H9 (cell line): Measurements from ENCODE around the gene SCOC. TPM values are rescaled to one million over a fixed set of nuclear protein-coding genes. Genes with fewer than 3 reads are reported as not detected.

Experiments used
- DNase-seq: peaks from one replicate; pipeline ENCODE4 v3.0.0-alpha.2; 2017
- H2AFZ ChIP-seq: one replicate; pipeline ENCODE4 v1.6.1; 2013; ENCODE audit warnings: mild to moderate bottlenecking, low read length, control low read depth, moderate library complexity
- H2AK5ac ChIP-seq: 2 replicates; pipeline ENCODE4 v1.6.1; 2013; ENCODE audit warnings: low read length, control low read depth, mixed read lengths; ENCODE audit not compliant: insufficient read length
- H2BK120ac ChIP-seq: one replicate; pipeline ENCODE4 v1.6.1; 2013; ENCODE audit warnings: low read depth, mild to moderate bottlenecking, low read length, control low read depth, inconsistent platforms; ENCODE audit not compliant: poor library complexity, severe bottlenecking
- H2BK12ac ChIP-seq: 2 replicates; pipeline ENCODE4 v1.6.1; 2013; ENCODE audit warnings: low read length, control low read depth, mixed read lengths, low read depth; ENCODE audit not compliant: insufficient read length
- H2BK15ac ChIP-seq: 2 replicates; pipeline ENCODE4 v1.6.1; 2013; ENCODE audit warnings: low read depth, low read length, control low read depth
- H2BK20ac ChIP-seq: one replicate; pipeline ENCODE4 v1.6.1; 2013; ENCODE audit warnings: low read depth, mild to moderate bottlenecking, low read length, control low read depth, inconsistent platforms; ENCODE audit not compliant: poor library complexity, severe bottlenecking
- H2BK5ac ChIP-seq: 2 replicates; pipeline ENCODE4 v1.6.1; 2013; ENCODE audit warnings: low read length, control low read depth, mixed read lengths; ENCODE audit not compliant: insufficient read length
- H3K14ac ChIP-seq: 2 replicates; pipeline ENCODE4 v1.6.1; 2013; ENCODE audit warnings: low read length, control low read depth; ENCODE audit not compliant: insufficient read depth
- H3K18ac ChIP-seq: 2 replicates; pipeline ENCODE4 v1.6.1; 2013; ENCODE audit warnings: low read depth, mild to moderate bottlenecking, mixed read lengths, low read length, control low read depth; ENCODE audit not compliant: insufficient read length
- H3K23ac ChIP-seq: 2 replicates; pipeline ENCODE4 v1.6.1; 2013; ENCODE audit warnings: low read length, control low read depth, mixed read lengths, low read depth; ENCODE audit not compliant: insufficient read length
- H3K23me2 ChIP-seq: 2 replicates; pipeline ENCODE4 v1.6.1; 2013; ENCODE audit warnings: low read depth, mild to moderate bottlenecking, mixed read lengths, low read length, control low read depth; ENCODE audit not compliant: insufficient read length, poor library complexity, severe bottlenecking
- H3K27ac ChIP-seq: 2 replicates; pipeline ENCODE4 v1.5.1; 2013; ENCODE audit warnings: low read length, control low read depth, mixed read lengths, low read depth; ENCODE audit not compliant: insufficient read length
- H3K27me3 ChIP-seq: 2 replicates; pipeline ENCODE4 v1.6.1; 2013; ENCODE audit warnings: low read length, control low read depth, inconsistent platforms; ENCODE audit not compliant: insufficient read depth
- H3K4ac ChIP-seq: 2 replicates; pipeline ENCODE4 v1.6.1; 2013; ENCODE audit warnings: low read depth, mild to moderate bottlenecking, control low read depth, inconsistent platforms, low read length, moderate library complexity
- H3K4me1 ChIP-seq: 2 replicates; pipeline ENCODE4 v1.6.1; 2013; ENCODE audit warnings: low read length, control low read depth, inconsistent platforms; ENCODE audit not compliant: insufficient read depth
- H3K4me2 ChIP-seq: 2 replicates; pipeline ENCODE4 v1.6.1; 2013; ENCODE audit warnings: low read length, control low read depth, mixed read lengths; ENCODE audit not compliant: insufficient read length, insufficient read depth
- H3K56ac ChIP-seq: 2 replicates; pipeline ENCODE4 v1.6.1; 2013; ENCODE audit warnings: low read depth, mild to moderate bottlenecking, mixed read lengths, low read length, control low read depth; ENCODE audit not compliant: insufficient read length
- H3K79me1 ChIP-seq: 2 replicates; pipeline ENCODE4 v1.6.1; 2013; ENCODE audit warnings: low read depth, mild to moderate bottlenecking, moderate library complexity, low read length, control low read depth, inconsistent platforms; ENCODE audit not compliant: insufficient read depth, poor library complexity, severe bottlenecking
- H3K79me2 ChIP-seq: 2 replicates; pipeline ENCODE4 v1.6.1; 2013; ENCODE audit warnings: low read length, control low read depth, inconsistent platforms; ENCODE audit not compliant: insufficient read depth
- H3K9ac ChIP-seq: 2 replicates; pipeline ENCODE4 v1.6.1; 2013; ENCODE audit warnings: low read length, control low read depth, mixed read lengths; ENCODE audit not compliant: insufficient read length; ENCODE audit errors: extremely low read depth
- H3K9me3 ChIP-seq: one replicate; pipeline ENCODE4 v1.6.1; 2013; ENCODE audit warnings: low read depth, low read length, inconsistent platforms; ENCODE audit not compliant: control insufficient read depth
- H3T11ph ChIP-seq: one replicate; pipeline ENCODE4 v1.6.1; 2013; ENCODE audit warnings: mild to moderate bottlenecking, low read length, control low read depth, inconsistent platforms
- H4K20me1 ChIP-seq: one replicate; pipeline ENCODE4 v1.6.1; 2013; ENCODE audit not compliant: control insufficient read depth, insufficient read length, insufficient read depth
- H4K5ac ChIP-seq: 2 replicates; pipeline ENCODE4 v1.6.1; 2013; ENCODE audit warnings: low read depth, mild to moderate bottlenecking, mixed read lengths, low read length, control low read depth; ENCODE audit not compliant: insufficient read length
- H4K8ac ChIP-seq: replicated peaks from 2 replicates; pipeline ENCODE4 v1.6.1; 2013; ENCODE audit warnings: low read length, control low read depth, mixed read lengths, low read depth; ENCODE audit not compliant: insufficient read length
- H4K91ac ChIP-seq: 2 replicates; pipeline ENCODE4 v1.6.1; 2013; ENCODE audit warnings: low read depth, mild to moderate bottlenecking, moderate library complexity, mixed read lengths, low read length, control low read depth; ENCODE audit not compliant: insufficient read length
- H3K27ac Mint-ChIP-seq, 3 experiments: 2 replicates in 2 of 3; 3 replicates in 1 of 3; pipeline ENCODE4 v1.8.0; 2020 to 2021; ENCODE audit warnings: mixed read lengths in 3 of 3, mild to moderate bottlenecking in 1 of 3, moderate library complexity in 1 of 3
- H3K27me3 Mint-ChIP-seq: 2 replicates; pipeline ENCODE4 v1.8.0; 2021; ENCODE audit warnings: low read depth, mild to moderate bottlenecking, moderate library complexity, mixed read lengths
- H3K36me3 Mint-ChIP-seq, 3 experiments: 2 replicates in 2 of 3; 3 replicates in 1 of 3; pipeline ENCODE4 v1.8.0; 2020 to 2021; ENCODE audit warnings: low read depth in 3 of 3, mixed read lengths in 3 of 3; ENCODE audit not compliant: insufficient read depth in 1 of 3
- H3K4me1 Mint-ChIP-seq, 2 experiments: 2 replicates each; pipeline ENCODE4 v1.8.0; 2020; ENCODE audit warnings: mixed read lengths in 2 of 2
- H3K4me3 Mint-ChIP-seq, 2 experiments: 2 replicates in 1 of 2; 3 replicates in 1 of 2; pipeline ENCODE4 v1.8.0; 2020 to 2021; ENCODE audit warnings: mild to moderate bottlenecking in 2 of 2, mixed read lengths in 2 of 2, moderate library complexity in 1 of 2
- H3K9me3 Mint-ChIP-seq, 2 experiments: 2 replicates in 1 of 2; 3 replicates in 1 of 2; pipeline ENCODE4 v1.8.0; 2020; ENCODE audit warnings: mild to moderate bottlenecking in 2 of 2, mixed read lengths in 2 of 2, moderate library complexity in 1 of 2
- WGBS: extraction: QIAGEN DNeasy Blood & Tissue Kit; methylation state at CpG from one replicate; pipeline ENCODE4 v1.1.7; 2013; ENCODE audit warnings: missing lambda C conversion rate, low lambda C conversion rate, mixed read lengths; ENCODE audit not compliant: insufficient read length; ENCODE audit errors: extremely low coverage; 5-methylcytosine and 5-hydroxymethylcytosine counted together
- total RNA-seq: library from RNA; stranded (reverse); gene quantifications from 2 replicates; pipeline ENCODE4 v1.2.1, GENCODE V29; 2021
- TF ChIP-seq, protein P1 (sequence below): fragments of 200-600 bp; sonication (generic); conservative IDR thresholded peaks from 3 replicates; pipeline ENCODE4 v1.8.0; 2021; ENCODE audit warnings: antibody characterized with exemption, mild to moderate bottlenecking

The SCOC gene
- total RNA-seq, 1 experiment from 2014 or later = 29.4 TPM

DNA sequence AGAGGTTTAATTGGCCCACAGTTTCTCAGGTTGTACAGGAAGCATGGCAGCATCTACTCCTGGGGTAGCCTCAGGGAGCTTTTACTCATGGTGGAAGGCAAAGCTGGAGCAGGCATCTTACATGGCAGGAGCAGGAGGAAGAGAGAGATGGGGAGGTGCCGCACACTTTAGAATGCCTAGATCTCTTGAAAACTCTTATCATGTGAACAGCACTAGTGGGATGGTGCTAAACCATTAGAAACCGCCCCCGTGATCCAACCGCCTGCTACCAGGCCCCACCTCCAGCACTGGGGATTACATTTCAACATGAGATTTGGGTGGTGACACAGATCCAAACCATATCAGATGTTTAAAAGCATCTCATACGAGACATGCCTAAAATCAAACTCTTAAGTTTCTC is 41.6 kb upstream of the SCOC start:
- H2BK15ac ChIP-seq = no peak overlapping the region
- H3K4me2 ChIP-seq = no peak overlapping the region
- H3K23ac ChIP-seq = no peak overlapping the region
- H4K8ac ChIP-seq = no peak overlapping the region
- Mint-ChIP-seq H3K9me3 (no peaks in the 10 kb centered on the region; a peak in 1 of 5 replicates), H3K27ac (no peak overlapping the region), H3K4me3 (no peak overlapping the region), H3K4me1 (no peaks in the 10 kb centered on the region; a peak in 1 of 4 replicates), H3K27me3 (peaks cover 2% of the 10 kb centered on the region), H3K36me3 (no peaks in the 10 kb centered on the region)
- no peak overlapping the region for H3K14ac ChIP-seq
- H2AFZ ChIP-seq = no peak overlapping the region
- H3K27me3 ChIP-seq = no peaks in the 10 kb centered on the region
- H4K91ac ChIP-seq = no peak overlapping the region
- no peak overlapping the region for H2AK5ac ChIP-seq
- H2BK120ac ChIP-seq = no peak overlapping the region
- no peaks in the 10 kb centered on the region for H3K23me2 ChIP-seq
- H3T11ph ChIP-seq = no peak overlapping the region
- H3K79me1 ChIP-seq = no peaks in the 10 kb centered on the region
- H2BK12ac ChIP-seq = no peak overlapping the region
- no peak overlapping the region for H3K18ac ChIP-seq
- no peaks in the 10 kb centered on the region for H4K20me1 ChIP-seq
- no peaks in the 10 kb centered on the region for H3K4me1 ChIP-seq
- no peak overlapping the region for H3K4ac ChIP-seq
- H4K5ac ChIP-seq = no peak overlapping the region
- no peak overlapping the region for H3K56ac ChIP-seq
- no peak for DNase-seq
- no peak overlapping the region for H2BK5ac ChIP-seq
- no CpG with 5 or more reads among the region's 5 CpGs for WGBS
- H3K9me3 ChIP-seq = no peaks in the 10 kb centered on the region
- no peak overlapping the region for H3K27ac ChIP-seq
- H3K9ac ChIP-seq = no peak overlapping the region
- H3K79me2 ChIP-seq = no peaks in the 10 kb centered on the region
- no peak overlapping the region for H2BK20ac ChIP-seq
- TF ChIP-seq, protein P1, sequence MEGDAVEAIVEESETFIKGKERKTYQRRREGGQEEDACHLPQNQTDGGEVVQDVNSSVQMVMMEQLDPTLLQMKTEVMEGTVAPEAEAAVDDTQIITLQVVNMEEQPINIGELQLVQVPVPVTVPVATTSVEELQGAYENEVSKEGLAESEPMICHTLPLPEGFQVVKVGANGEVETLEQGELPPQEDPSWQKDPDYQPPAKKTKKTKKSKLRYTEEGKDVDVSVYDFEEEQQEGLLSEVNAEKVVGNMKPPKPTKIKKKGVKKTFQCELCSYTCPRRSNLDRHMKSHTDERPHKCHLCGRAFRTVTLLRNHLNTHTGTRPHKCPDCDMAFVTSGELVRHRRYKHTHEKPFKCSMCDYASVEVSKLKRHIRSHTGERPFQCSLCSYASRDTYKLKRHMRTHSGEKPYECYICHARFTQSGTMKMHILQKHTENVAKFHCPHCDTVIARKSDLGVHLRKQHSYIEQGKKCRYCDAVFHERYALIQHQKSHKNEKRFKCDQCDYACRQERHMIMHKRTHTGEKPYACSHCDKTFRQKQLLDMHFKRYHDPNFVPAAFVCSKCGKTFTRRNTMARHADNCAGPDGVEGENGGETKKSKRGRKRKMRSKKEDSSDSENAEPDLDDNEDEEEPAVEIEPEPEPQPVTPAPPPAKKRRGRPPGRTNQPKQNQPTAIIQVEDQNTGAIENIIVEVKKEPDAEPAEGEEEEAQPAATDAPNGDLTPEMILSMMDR = no peak
